ENCODE measurements around the gene CALCOCO2.
"Not testable (repeated sequence)": the region's sequence is repeated elsewhere in the genome, so short reads cannot be mapped to it uniquely, and the experiment has no call there.

Gene CALCOCO2

DNA sequence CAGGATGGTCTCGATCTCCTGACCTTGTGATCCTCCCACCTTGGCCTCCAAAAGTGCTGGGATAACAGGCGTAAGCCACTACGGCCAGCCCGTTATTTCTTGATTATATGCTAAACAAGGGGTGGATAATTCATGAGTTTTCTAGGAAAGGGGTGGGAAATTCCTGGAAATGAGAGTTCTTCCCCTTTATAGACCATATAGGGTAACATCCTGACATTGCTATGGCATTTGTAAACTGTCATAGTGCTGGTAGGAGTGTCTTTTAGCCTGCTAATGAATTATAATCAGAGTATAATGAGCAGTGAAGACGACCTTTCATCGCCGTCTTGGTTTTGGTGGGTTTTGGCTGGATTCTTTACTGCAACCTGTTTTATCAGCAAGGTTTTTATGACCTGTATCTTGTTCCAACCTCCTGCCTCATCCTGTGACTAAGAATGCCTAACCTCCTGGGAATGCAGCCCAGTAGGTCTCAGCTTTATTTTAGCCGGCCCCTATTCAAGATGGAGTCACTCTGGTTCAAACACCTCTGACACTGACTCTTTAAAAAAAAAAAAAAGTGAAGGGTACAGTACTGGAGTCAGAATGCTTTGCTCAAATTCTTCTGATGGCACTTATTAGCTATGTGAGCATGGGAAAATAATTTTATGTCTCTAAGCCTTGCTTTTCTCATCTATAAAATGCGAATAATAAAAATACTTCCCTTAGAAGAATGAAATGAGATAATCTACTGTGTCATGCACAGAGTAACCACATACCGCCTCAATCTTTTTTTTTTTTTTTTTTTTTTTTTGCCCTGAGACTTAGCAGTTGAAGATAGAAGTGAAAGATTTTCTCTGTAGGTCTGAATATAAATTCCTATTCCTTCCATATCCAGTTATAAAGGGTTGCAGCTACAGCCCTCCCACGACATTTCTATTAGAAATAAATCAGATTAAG is 5.1 kb upstream of the CALCOCO2 start:
- peak; percentile 48 for DNase-seq

DNA sequence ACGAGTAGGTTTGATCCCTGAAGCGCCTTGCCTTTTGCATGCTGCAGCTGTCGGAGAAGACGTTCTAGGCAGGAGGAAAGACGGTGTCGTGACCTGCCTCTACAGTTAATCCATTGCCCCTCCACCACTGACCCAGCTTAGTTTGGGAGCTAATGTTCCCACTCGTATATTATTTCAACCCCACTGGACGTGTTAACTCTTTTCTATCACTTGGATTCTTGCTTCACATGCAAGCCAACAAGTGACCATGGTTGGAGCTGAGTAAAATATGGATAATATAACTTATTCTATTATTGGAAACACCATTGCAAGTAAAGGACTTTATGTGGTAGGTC is 681 bp downstream of the CALCOCO2 start:
- no peak for DNase-seq

DNA sequence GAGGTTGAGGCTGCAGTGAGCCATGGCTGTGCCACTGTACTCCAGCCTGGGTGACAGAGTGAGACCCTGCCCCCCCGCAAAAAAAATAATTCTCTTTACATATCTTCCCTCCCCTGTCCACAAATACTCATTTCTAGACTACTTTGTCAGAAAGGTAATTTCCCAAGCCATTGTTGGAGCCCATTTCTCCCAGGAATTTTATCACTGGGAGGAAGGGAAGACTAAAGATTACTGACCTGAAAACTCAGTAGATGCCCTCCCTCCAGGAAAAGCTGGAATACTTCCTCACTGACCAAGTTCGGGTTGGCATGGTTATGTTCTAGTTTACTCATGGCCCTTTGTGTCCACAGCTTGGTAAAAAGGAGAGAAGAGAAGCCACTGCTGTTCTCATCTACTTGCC is 4.1 kb downstream of the CALCOCO2 start:
- DNase-seq = no peak

DNA sequence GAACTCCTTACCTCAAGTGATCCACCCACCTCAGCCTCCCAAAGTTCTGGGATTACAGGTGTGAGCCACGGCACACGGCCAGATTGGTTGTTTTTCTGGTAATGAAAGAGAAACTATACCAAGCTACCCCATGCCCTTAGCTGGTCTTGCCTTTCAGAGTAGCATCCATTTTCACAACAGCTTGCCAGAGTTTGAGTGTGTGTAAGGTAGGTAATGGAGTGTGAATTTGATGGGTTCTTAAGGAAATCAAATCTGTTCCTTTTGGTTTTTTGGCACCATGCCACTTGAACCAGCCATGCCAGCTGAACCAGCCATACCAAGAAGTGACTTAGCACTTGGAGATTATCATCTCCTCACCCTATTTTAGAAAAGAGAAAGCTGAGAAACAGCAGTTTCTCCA is 5.1 kb downstream of the CALCOCO2 start:
- peak; percentile 42 for DNase-seq

DNA sequence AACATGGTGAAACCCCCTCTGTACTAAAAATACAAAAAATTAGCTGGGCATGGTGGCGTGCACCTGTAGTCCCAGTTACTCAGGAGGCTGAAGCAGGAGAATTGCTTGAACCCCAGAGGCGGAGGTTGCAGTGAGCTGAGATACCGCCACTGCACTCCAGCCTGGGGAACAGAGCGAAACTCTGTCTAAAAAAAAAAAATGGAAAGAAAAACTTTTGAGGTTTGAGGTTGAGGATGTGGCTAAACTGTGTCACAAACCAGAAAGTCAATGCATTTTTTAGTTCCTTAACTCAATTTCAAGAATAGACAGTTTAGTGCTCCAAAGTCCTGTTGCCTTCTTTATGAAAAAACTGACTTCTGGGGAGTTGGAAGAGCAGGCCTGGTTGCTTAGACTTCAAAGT is 6.6 kb downstream of the CALCOCO2 start:
- DNase-seq = not testable (repeated sequence)

DNA sequence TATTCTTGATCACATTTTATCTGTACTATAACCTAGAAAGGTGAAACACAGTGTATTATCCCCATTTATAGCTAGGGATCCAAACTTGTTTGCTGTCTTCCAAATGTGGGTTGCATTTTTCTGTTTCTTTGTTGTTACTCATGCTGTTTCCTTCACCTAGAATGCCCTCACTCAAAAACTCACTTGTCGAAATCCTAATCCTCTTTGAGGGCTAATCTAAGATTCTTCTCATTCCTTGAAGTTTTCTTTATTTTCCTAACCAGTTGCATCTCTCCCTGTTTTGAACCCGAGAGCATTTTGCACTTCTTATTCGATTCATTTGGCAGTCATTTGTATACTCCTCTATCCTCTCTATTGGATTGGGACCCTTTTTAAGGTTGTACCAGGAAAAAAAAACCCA is 9.6 kb downstream of the CALCOCO2 start:
- DNase-seq = no peak

DNA sequence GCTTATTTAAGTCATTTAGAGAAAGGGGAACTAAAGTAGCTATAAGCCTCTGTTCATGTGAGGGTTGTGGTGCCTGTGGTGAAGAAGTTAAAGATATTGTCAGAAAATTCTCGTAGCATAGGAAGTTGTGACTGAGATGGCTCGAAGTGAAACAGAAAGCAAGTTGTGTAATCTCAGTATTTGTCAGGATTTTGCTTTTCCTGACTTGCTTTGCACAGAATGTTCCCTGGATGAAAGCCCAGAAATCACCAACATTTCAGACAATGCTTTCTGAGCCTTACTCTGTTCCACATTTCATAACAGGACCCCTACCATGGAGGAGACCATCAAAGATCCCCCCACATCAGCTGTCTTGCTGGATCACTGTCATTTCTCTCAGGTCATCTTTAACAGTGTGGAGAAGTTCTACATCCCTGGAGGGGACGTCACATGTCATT is 10.6 kb downstream of the CALCOCO2 start:
- DNase-seq = peak; percentile 36

DNA sequence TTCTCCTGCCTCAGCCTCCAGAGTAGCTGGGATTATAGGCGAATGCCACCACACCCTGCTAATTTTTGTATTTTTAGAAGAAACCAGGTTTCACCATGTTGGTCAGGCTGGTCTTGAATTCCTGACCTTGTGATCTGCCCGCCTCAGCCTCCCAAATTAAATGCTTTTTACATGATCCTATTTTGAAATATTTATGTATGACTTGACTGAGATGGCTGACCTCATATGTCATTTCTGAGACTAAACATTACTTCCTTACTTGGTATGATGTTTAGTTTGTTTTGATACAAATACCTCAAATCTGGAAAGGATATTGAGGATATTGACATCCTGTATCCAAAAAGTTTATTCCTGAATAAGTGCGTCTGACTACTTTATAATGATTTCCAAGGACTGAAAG is 11.9 kb downstream of the CALCOCO2 start:
- DNase-seq = no peak

DNA sequence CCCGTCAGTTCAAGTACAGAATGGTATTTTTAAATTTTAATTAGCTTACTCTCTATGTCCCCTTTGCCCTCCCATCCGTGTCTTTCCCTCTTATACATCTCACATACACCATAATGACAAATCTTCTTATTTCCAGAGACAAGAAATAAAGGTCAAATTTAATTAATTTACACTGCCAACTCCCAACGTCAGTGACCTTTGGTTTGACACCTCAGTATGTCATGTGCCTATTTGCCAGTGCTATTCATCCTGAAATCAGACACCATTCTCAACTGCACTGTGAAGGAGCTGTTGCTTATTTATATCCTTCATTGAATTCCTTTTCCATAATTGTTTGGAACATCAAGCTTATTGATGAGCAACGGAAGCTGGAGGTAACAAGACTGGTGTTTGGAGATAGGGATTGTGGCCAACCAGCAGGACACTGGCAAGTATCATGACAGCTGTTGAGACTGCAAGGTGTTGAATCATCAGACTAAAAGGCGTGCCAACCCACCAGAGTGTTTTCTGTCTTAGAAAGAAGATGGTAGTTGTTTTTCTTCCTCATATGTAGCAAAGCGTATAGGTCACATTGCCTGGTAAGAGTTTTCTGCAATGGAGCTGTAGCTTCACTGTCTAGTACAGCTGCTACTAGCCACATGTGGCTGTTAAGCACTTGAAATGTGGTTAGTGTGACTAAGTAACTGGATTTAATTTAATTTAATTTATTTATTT is 12.5 kb downstream of the CALCOCO2 start:
- no peak for DNase-seq

DNA sequence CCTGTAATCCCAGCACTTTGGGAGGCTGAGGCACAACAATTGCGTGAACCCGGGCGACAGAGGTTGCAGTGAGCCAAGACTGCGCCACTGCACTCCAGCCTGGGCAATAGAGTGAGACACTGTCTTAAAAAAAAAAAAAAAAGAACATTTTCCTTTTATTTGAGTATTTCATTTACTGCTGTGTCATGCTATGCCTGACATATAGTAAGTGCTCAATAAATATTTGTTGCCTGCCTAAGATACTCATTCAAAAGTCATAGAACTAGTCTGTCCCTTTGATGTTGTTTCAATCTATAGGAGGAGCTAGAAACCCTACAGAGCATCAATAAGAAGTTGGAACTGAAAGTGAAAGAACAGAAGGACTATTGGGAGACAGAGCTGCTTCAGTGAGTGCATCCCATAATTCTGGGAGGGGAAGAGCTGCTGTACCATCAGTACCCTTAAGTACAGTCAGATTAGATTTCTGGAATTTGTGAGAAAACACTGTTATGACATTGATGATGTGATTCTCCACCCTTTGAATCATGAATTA is 20.0 kb downstream of the CALCOCO2 start:
- no peak for DNase-seq

DNA sequence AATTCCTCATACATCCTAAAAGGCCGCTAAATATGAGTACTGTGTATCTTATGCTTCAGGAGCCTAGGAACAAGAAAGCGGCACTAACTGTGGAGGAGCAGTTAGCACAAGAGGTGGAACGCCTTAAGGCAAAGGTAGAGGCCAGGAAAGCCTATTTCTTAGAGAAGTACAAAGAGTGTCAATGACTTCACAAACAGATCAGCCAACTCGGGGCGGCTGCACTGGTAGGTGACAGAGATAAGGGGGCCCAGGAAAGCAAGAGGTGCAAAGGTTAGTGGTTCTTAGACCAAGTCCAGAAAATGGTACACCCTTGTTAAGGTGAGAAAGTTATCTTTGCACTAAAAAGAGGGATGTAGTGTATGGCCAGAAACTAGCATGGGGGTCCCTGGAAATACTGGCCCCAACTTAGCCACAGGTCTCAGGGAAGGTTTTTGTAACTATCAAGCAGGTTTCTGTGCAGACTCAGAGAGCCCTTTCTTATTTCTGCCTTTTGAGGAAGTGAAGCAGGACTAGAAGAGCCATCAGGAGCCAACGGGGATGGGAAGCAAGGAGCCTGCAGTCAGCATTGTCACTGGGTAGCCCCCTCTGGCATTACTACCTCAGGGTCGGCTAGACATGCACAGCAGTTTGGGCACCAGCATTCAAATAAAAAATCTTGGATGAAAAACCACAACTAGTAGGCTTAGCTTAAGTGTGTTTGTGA is 24.1 kb downstream of the CALCOCO2 start:
- no peak for DNase-seq

DNA sequence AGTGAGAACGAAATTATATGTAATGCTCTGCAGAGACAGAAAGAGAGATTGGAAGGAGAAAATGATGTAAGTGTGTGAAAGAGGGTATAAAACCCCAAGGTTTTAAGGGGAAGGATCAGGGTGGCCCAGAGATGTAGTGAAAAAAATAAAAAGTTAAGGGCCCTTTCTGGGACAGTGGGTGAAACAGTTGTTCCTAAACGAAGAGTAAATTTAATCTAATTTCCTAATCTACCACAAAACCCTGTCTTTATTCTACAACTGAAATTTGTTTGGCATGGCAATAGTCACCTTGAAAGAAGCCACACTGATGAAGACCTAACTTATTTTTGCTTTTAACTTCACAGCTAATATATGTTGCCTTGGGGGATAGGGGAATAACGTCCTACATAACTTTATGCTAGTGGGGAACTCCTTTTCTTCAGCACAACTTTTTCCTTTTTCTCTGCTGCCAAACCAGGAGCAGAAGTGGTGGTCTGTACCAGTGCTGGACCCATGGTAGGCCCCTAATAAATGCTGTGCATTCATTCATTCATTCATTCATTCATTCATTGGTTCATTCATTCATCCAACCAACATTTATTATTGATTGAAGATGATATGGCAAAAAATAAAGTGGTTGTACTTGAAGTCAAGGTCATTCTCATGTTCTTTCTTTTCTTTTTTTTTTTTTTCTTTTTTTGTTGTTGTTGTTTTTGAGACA is 25.4 kb downstream of the CALCOCO2 start:
- DNase-seq = no peak

DNA sequence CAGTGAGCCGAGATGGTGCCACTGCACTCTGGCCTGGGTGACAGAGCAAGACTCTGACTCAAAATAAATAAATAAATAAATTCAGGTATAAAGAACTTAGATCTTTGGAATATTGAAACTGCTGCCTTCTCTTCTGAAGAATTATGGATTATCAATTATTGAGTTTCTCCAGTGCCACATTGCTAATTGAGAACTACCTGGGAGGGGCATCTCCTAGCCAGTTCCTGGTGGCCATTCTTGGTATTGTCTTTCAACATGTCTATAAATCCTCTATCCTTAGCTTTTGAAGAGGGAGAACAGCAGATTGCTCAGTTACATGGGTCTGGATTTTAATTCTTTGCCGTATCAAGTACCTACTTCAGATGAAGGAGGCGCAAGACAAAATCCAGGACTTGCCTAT is 29.2 kb downstream of the CALCOCO2 start:
- no peak for DNase-seq

DNA sequence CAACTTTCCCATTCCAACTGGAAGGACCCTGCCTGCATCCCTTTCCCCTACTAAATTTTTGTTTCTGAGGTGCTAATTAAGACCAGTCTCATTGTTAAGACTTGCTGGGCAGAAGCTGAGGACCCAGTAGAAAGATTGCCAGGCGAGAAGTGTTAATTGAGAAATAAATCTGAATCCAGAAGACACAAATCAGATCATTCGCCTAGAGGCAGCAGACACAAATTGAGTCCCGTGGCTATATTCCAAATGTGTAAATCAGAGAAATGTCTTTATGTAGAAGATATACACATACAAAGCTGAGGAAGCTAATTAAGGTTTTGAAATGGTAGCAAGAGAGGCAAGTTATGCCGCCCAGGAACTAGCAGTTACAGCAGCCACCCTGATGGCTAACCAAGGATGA is 29.6 kb downstream of the CALCOCO2 start:
- DNase-seq = no peak

DNA sequence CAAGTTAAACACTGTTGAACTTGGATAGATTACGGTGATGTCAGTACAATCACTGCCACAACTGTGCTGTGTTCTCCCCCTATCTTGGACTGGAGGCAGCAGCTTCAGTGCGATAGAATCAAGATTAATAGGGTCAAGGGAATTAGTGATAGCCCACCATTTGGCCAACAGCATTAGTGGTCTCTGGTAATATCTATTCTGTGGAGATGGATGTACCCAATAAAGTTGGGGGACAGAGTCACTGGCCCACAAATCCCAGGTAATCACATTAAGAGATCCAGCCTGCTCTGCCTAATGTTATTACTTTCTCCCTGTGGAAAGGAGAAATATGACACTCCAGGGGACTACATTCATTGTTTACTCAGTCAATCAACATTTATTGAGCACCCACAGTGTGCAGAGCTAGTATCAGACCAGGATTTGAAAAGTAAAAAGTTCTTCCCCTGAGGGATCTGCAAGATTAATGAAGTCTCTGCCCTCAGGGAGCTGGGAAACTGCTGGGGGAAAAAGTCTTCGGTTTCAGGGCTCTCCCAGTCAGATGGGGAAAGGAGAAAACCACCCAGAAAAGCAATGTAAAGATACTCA is 38.2 kb downstream of the CALCOCO2 start:
- no peak for DNase-seq

DNA sequence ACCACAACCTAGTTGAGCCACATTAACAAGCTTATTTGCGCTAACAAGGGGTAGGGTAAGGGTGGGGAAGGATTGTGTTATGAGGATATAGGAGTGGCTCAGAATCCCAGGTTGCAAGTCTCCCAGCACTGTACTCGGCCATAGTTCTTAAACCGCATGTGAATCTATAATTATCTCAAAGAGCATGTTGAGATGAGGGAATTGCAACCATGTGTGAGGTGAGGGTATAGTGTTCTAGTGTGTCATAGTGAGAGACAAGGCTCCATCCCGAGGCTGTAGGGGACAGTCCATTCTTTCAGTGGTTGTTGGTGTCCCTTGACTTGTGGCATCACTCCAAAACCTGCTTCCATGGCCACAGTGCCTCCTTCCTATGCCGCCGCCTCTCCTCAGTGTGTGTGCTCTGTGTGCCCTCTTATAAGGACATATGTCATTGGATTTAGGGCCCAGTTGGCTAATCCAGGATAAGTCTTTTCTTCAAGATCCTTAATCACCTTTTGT is 39.0 kb downstream of the CALCOCO2 start:
- no peak for DNase-seq

DNA sequence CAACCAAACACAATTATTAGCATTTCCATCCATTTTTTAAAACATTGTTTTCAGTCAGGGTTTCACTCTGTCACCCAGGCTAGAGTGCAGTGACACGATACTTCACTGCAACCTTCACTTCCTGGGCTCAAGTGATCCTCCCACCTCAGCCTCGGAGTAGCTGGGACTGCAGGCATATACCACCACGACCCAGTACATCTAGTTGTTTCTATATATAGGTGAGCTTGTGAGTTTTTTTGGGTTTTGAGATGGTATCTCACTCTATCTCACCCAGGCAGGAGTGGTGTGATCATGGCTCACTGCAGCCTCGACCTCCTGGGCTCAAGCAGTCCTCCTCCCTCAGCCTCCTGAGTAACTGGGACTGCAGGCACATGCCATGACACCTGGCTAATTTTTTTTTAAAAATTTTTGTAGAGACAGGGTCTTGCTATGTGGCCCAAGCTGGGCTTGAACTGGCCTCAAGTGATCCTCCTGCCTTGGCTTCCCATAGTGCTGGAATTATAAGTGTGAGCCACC is 40.3 kb downstream of the CALCOCO2 start:
- no peak for DNase-seq

DNA sequence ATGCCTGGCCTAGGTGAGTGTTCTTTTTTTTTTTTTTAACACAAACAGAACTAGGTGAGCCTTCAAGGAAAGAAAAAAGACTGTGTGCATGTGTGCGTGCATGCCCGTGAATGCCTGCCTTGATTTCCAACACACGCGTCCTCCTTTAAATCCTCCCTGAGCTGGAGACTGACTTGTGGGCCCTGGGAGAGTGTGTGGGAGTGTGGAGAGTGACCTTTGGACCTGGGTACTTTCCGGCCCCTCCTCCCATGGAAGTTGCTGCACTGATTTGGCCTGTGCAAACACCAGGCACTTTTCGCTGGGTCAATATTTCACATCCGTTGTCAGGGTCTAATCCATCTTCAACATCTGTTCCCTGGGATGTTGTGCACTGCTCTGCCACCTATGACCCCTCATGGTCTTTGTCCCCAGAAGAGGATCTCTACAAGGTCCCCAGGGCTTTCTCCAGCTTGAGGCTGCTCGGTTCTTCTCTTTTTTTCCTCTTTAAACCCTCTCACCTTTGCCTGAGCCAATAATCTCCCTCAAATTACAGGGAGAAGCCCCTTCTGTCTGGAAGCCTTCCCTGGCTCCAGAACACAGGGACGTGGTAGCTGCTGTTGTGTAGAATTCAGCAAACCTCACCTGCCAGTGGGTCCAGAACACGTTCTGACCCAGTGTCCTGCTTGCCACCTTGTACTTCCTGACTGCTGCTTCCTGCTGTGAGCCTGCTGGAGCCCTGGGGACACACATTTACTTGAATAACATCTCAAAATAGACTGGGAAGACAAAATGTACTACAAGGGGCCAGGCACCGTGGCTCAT is 40.9 kb downstream of the CALCOCO2 start:
- no peak for DNase-seq

DNA sequence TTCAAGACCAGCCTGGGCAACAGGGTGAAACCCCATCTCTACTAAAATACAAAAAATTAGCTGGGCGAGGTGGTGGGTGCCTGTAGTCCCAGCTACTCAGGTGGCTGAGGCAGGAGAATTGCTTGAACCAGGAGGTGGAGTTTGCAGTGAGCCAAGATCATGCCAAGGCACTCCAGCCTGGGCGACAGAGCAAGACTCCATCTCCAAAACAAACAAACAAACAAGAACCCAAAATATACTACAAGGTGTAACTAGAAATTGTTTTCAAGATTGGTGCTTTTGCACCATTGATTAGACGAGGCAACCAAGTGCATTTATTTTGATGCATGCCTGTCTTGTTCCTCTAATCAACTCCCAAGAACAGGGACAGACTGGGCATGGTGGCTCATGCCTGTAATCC is 41.6 kb downstream of the CALCOCO2 start:
- DNase-seq = not testable (repeated sequence)

DNA sequence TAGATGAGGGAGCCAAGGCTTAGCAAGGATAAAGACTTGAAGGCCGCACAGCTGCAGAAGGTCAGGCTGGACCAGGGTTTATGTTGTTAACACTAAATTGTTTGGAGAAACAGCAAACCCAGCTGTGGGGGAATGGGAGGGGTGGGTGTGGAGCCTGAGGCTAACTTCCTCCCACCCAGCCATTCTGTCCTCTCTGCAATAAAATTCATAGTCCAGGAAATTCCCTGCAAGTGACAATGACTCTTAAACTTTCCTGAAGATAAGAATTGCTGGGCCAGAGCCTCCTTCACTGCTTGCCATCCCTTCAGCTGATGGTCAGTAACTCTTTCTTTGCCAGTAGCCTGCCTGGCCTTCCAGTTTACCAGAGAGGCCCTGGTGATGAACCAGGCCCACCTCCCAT is 42.4 kb downstream of the CALCOCO2 start:
- DNase-seq = no peak

All from hematopoietic multipotent progenitor cell treated with erythropoietin and hydrocortisone succinate and interleukin-3 and kit ligand, for 8 days (in vitro differentiated cells).